ENCODE results near the gene LRRC14B. TPM values are rescaled to one million over a fixed set of nuclear protein-coding genes. Genes with fewer than 3 reads are reported as not detected.
"Not testable (repeated sequence)": the region's sequence is repeated elsewhere in the genome, so short reads cannot be mapped to it uniquely, and the experiment has no call there.

Gene LRRC14B
- total and polyA plus RNA-seq, 2 donors from 2014 or later = not detected

- FAIRE-seq; H3K9ac ChIP-seq (ENCODE audit: low read length in 3 of 3); H3K9me3 ChIP-seq (ENCODE audit: control insufficient read depth in 2 of 3, insufficient read depth in 1 of 3, low read length in 3 of 3); H3K27me3 ChIP-seq (ENCODE audit: control insufficient read depth, insufficient read depth, low read length); DNase-seq; H3K4me3 ChIP-seq (ENCODE audit: low read length in 3 of 3); H3K4me1 ChIP-seq (ENCODE audit: control insufficient read depth in 2 of 3, insufficient read depth in 2 of 3, low read depth in 1 of 3, low read length in 3 of 3); intact Hi-C loops (cut with DNase I); H3K27ac ChIP-seq (ENCODE audit: low read depth in 2 of 2, low read length in 2 of 2): not testable (repeated sequence)
- peaks cover 3 to 25% (median 19%) of the 10 kb centered on the region in 3 donors for H3K36me3 ChIP-seq (ENCODE audit: control insufficient read depth in 2 of 3, insufficient read depth in 3 of 3, low read length in 3 of 3)
Measured at GRCh38 chr5:240550-240949, 49.3 kb downstream of the LRRC14B start.

- H3K4me3 ChIP-seq (ENCODE audit: low read length in 3 of 3); intact Hi-C loops (cut with DNase I); FAIRE-seq; H3K9me3 ChIP-seq (ENCODE audit: control insufficient read depth in 2 of 3, insufficient read depth in 1 of 3, low read length in 3 of 3); H3K27me3 ChIP-seq (ENCODE audit: control insufficient read depth, insufficient read depth, low read length); H3K9ac ChIP-seq (ENCODE audit: low read length in 3 of 3); DNase-seq; H3K4me1 ChIP-seq (ENCODE audit: control insufficient read depth in 2 of 3, insufficient read depth in 2 of 3, low read depth in 1 of 3, low read length in 3 of 3); H3K27ac ChIP-seq (ENCODE audit: low read depth in 2 of 2, low read length in 2 of 2): not testable (repeated sequence)
- peaks cover 3 to 25% (median 19%) of the 10 kb centered on the region in 3 donors for H3K36me3 ChIP-seq (ENCODE audit: control insufficient read depth in 2 of 3, insufficient read depth in 3 of 3, low read length in 3 of 3)
Measured at GRCh38 chr5:241045-241669, 49.9 kb downstream of the LRRC14B start.

- H3K4me3 ChIP-seq (ENCODE audit: low read length in 3 of 3); H3K4me1 ChIP-seq (ENCODE audit: control insufficient read depth in 2 of 3, insufficient read depth in 2 of 3, low read depth in 1 of 3, low read length in 3 of 3); H3K9me3 ChIP-seq (ENCODE audit: control insufficient read depth in 2 of 3, insufficient read depth in 1 of 3, low read length in 3 of 3); H3K27me3 ChIP-seq (ENCODE audit: control insufficient read depth, insufficient read depth, low read length); H3K9ac ChIP-seq (ENCODE audit: low read length in 3 of 3); intact Hi-C loops (cut with DNase I); FAIRE-seq; DNase-seq; H3K27ac ChIP-seq (ENCODE audit: low read depth in 2 of 2, low read length in 2 of 2): not testable (repeated sequence)
- H3K36me3 ChIP-seq (ENCODE audit: control insufficient read depth in 2 of 3, insufficient read depth in 3 of 3, low read length in 3 of 3) = peaks cover 5 to 29% (median 19%) of the 10 kb centered on the region in 3 donors
Measured at GRCh38 chr5:243683-244367, 52.5 kb downstream of the LRRC14B start.

GRCh38 chr5:245717-246116 is 54.4 kb downstream of the LRRC14B start:
- H3K36me3 ChIP-seq (ENCODE audit: control insufficient read depth in 2 of 3, insufficient read depth in 3 of 3, low read length in 3 of 3) = peaks cover 5 to 34% (median 18%) of the 10 kb centered on the region in 3 donors
- H3K9me3 ChIP-seq (ENCODE audit: control insufficient read depth in 2 of 3, insufficient read depth in 1 of 3, low read length in 3 of 3); H3K27ac ChIP-seq (ENCODE audit: low read depth in 2 of 2, low read length in 2 of 2); DNase-seq; H3K27me3 ChIP-seq (ENCODE audit: control insufficient read depth, insufficient read depth, low read length); H3K4me3 ChIP-seq (ENCODE audit: low read length in 3 of 3); FAIRE-seq; H3K9ac ChIP-seq (ENCODE audit: low read length in 3 of 3); intact Hi-C loops (cut with DNase I); H3K4me1 ChIP-seq (ENCODE audit: control insufficient read depth in 2 of 3, insufficient read depth in 2 of 3, low read depth in 1 of 3, low read length in 3 of 3): not testable (repeated sequence)

Other genes with a start within 250 kb of the LRRC14B start
- 0.13 TPM for gene PLEKHG4B, start 99.3 kb upstream of the LRRC14B start, total RNA-seq
- 0.37 TPM for gene PLEKHG4B, start 99.3 kb upstream of the LRRC14B start, polyA plus RNA-seq (ENCODE audit: insufficient read depth, low read depth, low replicate concordance)
- 5.9 TPM for gene CCDC127, start 26.7 kb downstream of the LRRC14B start, total RNA-seq
- 3.2 TPM for gene CCDC127, start 26.7 kb downstream of the LRRC14B start, polyA plus RNA-seq (ENCODE audit: insufficient read depth, low read depth, low replicate concordance)
- gene SDHA, start 26.8 kb downstream of the LRRC14B start, total RNA-seq = 135 TPM
- gene SDHA, start 26.8 kb downstream of the LRRC14B start, polyA plus RNA-seq (ENCODE audit: insufficient read depth, low read depth, low replicate concordance) = 256 TPM
- gene PDCD6, start 80.2 kb downstream of the LRRC14B start, total RNA-seq = 89.6 TPM
- 125 TPM for gene PDCD6, start 80.2 kb downstream of the LRRC14B start, polyA plus RNA-seq (ENCODE audit: insufficient read depth, low read depth, low replicate concordance)
- 1.7 TPM for gene AHRR, start 130.2 kb downstream of the LRRC14B start, total RNA-seq
- gene AHRR, start 130.2 kb downstream of the LRRC14B start, polyA plus RNA-seq (ENCODE audit: insufficient read depth, low read depth, low replicate concordance) = 0.71 TPM

Data from kidney (tissue), 11 donors.